Naive thymus-derived CD4-positive, alpha-beta T cell (primary cell): Measurements from ENCODE around the gene HDAC4. TPM values are rescaled to one million over a fixed set of nuclear protein-coding genes. Genes with fewer than 3 reads are reported as not detected.

ENCODE experiments used
- ATAC-seq: fragments of 150-1000 bp; cut with Tn5 transposase; 2 replicates; pipeline ENCODE4 v1.10.0; 2021; ENCODE audit warnings: mild to moderate bottlenecking, moderate library complexity
- CTCF ChIA-PET: fragments of 350-600 bp; sonication (Branson Sonifier 250); formaldehyde crosslinking; loops from one replicate; lab custom pipeline; 2021; ENCODE audit warnings: antibody characterized with exemption; lab: Charles Lee
- POLR2A ChIA-PET: fragments of 350-600 bp; sonication (Branson Sonifier 250); formaldehyde crosslinking; loops from one replicate; lab custom pipeline; 2021; ENCODE audit warnings: antibody characterized with exemption, inconsistent platforms; lab: Charles Lee
- DNase-seq, 9 donors: peaks; one replicate each; pipeline versions ENCODE4 v3.0.0 to v3.0.0-alpha.2; 2020 to 2022; ENCODE audit warnings: mixed read lengths in 1 of 9
- H3K27ac ChIP-seq: one replicate; pipeline ENCODE4 v1.7.0; 2013; ENCODE audit warnings: mild to moderate bottlenecking, low read depth, low read length, moderate library complexity
- H3K27me3 ChIP-seq, 2 donors: one replicate each; pipeline ENCODE4 v1.7.0; 2013; ENCODE audit warnings: low read length in 2 of 2, mild to moderate bottlenecking in 2 of 2, moderate library complexity in 2 of 2; ENCODE audit not compliant: control insufficient read depth in 2 of 2, insufficient read depth in 2 of 2
- H3K36me3 ChIP-seq, 3 experiments: 1 replicate in 2 of 3; 2 replicates in 1 of 3; pipeline ENCODE4 v1.7.0; 2013; ENCODE audit warnings: low read length in 3 of 3, mild to moderate bottlenecking in 3 of 3, moderate library complexity in 1 of 3; ENCODE audit not compliant: insufficient read depth in 3 of 3, control insufficient read depth in 2 of 3
- H3K4me1 ChIP-seq, 2 donors: one replicate each; pipeline ENCODE4 v1.7.0; 2013; ENCODE audit warnings: low read length in 2 of 2, mild to moderate bottlenecking in 2 of 2, moderate library complexity in 1 of 2; ENCODE audit not compliant: control insufficient read depth in 2 of 2, insufficient read depth in 2 of 2
- H3K4me3 ChIP-seq: 2 replicates; pipeline ENCODE4 v1.7.0; 2013; ENCODE audit warnings: mild to moderate bottlenecking, low read length
- H3K9me3 ChIP-seq, 3 experiments: 1 replicate in 2 of 3; 2 replicates in 1 of 3; pipeline ENCODE4 v1.7.0; 2013; ENCODE audit warnings: low read length in 3 of 3; ENCODE audit not compliant: control insufficient read depth in 2 of 3
- H3K27ac Mint-ChIP-seq, 9 donors: one replicate each; pipeline ENCODE4 v1.8.0; 2020 to 2022; ENCODE audit warnings: mixed read lengths in 9 of 9, mild to moderate bottlenecking in 8 of 9, moderate library complexity in 5 of 9, inconsistent platforms in 2 of 9
- H3K27me3 Mint-ChIP-seq, 5 donors: one replicate each; pipeline ENCODE4 v1.8.0; 2021 to 2022; ENCODE audit warnings: mixed read lengths in 5 of 5, mild to moderate bottlenecking in 1 of 5
- H3K36me3 Mint-ChIP-seq, 5 donors: one replicate each; pipeline ENCODE4 v1.8.0; 2020 to 2022; ENCODE audit warnings: mixed read lengths in 5 of 5, mild to moderate bottlenecking in 3 of 5, inconsistent platforms in 1 of 5
- H3K4me1 Mint-ChIP-seq, 7 donors: one replicate each; pipeline ENCODE4 v1.8.0; 2020 to 2022; ENCODE audit warnings: mixed read lengths in 7 of 7, mild to moderate bottlenecking in 3 of 7, inconsistent platforms in 1 of 7
- H3K4me3 Mint-ChIP-seq, 10 donors: one replicate each; pipeline ENCODE4 v1.8.0; 2020 to 2022; ENCODE audit warnings: mild to moderate bottlenecking in 10 of 10, mixed read lengths in 10 of 10, moderate library complexity in 6 of 10, inconsistent platforms in 2 of 10
- H3K9me3 Mint-ChIP-seq, 11 donors: one replicate each; pipeline ENCODE4 v1.8.0; 2020 to 2022; ENCODE audit warnings: mixed read lengths in 11 of 11, mild to moderate bottlenecking in 4 of 11, inconsistent platforms in 1 of 11, moderate library complexity in 1 of 11
- intact Hi-C, 2 donors: fragments of 100-400 bp; cut with micrococcal nuclease; formaldehyde crosslinking; loops; one replicate each; pipeline ENCODE4 v1.15.1; 2023
- polyA plus RNA-seq, 2 donors: library from polyadenylated mRNA; unstranded; fragments of 300-500 nt; fragmentation: Illumina TruSeq; gene quantifications; one replicate each; pipeline ENCODE4 v1.2.3, GENCODE V29; 2021
- total RNA-seq, 6 experiments: library from RNA in 5 of 6; stranded (reverse) in 5 of 6; gene quantifications; 1 replicate in 5 of 6; 2 replicates in 1 of 6; pipeline ENCODE4 v1.2.3 and lab custom pipeline; 2021 to 2026

HDAC4 gene
- total and polyA plus RNA-seq, 7 experiments from 2014 or later = 7.4 to 101 (median 55.3) TPM

- Mint-ChIP-seq H3K4me3 (peak overlapping the region in 9 of 10 donors; percentile 62 to 93 (median 81)), H3K27ac (peak overlapping the region; percentile 28 to 96 (median 92)), H3K36me3 (peaks cover 11 to 33% (median 12%) of the 10 kb centered on the region in 5 donors), H3K9me3 (peaks cover 5 to 17% (median 8%) of the 10 kb centered on the region in 11 donors), H3K27me3 (no peaks in the 10 kb centered on the region), H3K4me1 (peaks cover 66 to 97% (median 90%) of the 10 kb centered on the region in 7 donors)
- Histone ChIP-seq H3K36me3 (no peaks in the 10 kb centered on the region), H3K4me3 (no peak overlapping the region), H3K27ac (peak overlapping the region; percentile 68), H3K27me3 (no peaks in the 10 kb centered on the region), H3K9me3 (peaks cover 0 to 5% (median 0%) of the 10 kb centered on the region in 3 experiments), H3K4me1 (peaks cover 34 to 88% of the 10 kb centered on the region in 2 donors)
- ChIA-PET CTCF (interaction anchor here (1.4 kb wide), 1 partner anchor 9 kb away, joined by 3 read pairs; no protein-coding TSS in a partner anchor), POLR2A (interaction anchor here (2.4 kb wide), 1 partner anchor 16 kb away, joined by 11 read pairs; no protein-coding TSS in a partner anchor)
- DNase-seq (peak in 1 of 9 donors; percentile 24), ATAC-seq (no peak)
- intact Hi-C loops = loop anchor here in 1 of 2 donors (2.0 kb wide), 1 partner anchor 41 kb away; no protein-coding TSS in a partner anchor
Observed at GRCh38 chr2:239258248-239258647, 142.6 kb downstream of the HDAC4 start.

DNA sequence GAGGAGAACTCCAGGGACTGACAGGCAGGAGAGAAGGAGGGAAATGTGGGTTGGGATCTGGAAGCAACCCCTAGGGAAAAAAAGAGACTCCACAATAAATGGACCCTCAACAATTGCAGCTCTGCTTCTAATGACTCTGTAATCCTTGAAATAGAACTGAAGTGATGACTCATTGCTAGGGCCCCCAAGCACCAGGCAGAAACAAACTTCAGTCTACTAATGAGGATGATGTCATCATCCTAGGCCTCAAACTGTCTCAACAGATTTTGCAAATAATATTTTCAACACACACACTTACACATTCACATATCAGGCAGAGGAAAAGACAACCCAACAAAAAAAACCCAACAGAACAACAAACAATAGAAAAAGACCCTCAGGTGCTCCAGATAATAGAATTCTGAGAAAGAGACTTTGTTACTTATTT, 143.3 kb downstream of the HDAC4 start:
- peaks cover 11 to 38% (median 12%) of the 10 kb centered on the region in 5 donors for H3K36me3 Mint-ChIP-seq
- H3K4me1 Mint-ChIP-seq = peaks cover 71 to 100% (median 95%) of the 10 kb centered on the region in 7 donors
- intact Hi-C loops = no loop called here
- H3K27me3 Mint-ChIP-seq = peaks cover 0 to 4% (median 0%) of the 10 kb centered on the region in 5 donors
- Histone ChIP-seq H3K4me1 (peaks cover 34 to 89% of the 10 kb centered on the region in 2 donors), H3K27me3 (no peaks in the 10 kb centered on the region), H3K36me3 (no peaks in the 10 kb centered on the region), H3K27ac (no peak overlapping the region), H3K9me3 (peaks cover 0 to 5% (median 0%) of the 10 kb centered on the region in 3 experiments), H3K4me3 (no peak overlapping the region)
- H3K4me3 Mint-ChIP-seq = peak overlapping the region in 7 of 10 donors; percentile 26 to 93 (median 75)
- ChIA-PET CTCF (no interaction called here), POLR2A (interaction anchor here (0.7 to 1.1 kb wide), 2 partner anchors 10 to 1302 kb away, joined by 3 read pairs; no protein-coding TSS in a partner anchor)
- H3K27ac Mint-ChIP-seq = peak overlapping the region in 8 of 9 donors; percentile 78 to 96 (median 90)
- ATAC-seq (peak; percentile 40), DNase-seq (no peak)
- peaks cover 5 to 17% (median 8%) of the 10 kb centered on the region in 11 donors for H3K9me3 Mint-ChIP-seq

GRCh38 chr2:239256350-239256743, 144.5 kb downstream of the HDAC4 start:
- peaks cover 5 to 17% (median 8%) of the 10 kb centered on the region in 11 donors for H3K9me3 Mint-ChIP-seq
- peaks cover 0 to 4% (median 0%) of the 10 kb centered on the region in 5 donors for H3K27me3 Mint-ChIP-seq
- H3K4me1 ChIP-seq = peaks cover 34 to 83% of the 10 kb centered on the region in 2 donors
- ATAC-seq (no peak), DNase-seq (no peak)
- H3K27ac ChIP-seq = no peak overlapping the region
- H3K4me1 Mint-ChIP-seq = peaks cover 72 to 100% (median 98%) of the 10 kb centered on the region in 7 donors
- peak overlapping the region in 7 of 9 donors; percentile 26 to 85 (median 61) for H3K27ac Mint-ChIP-seq
- peaks cover 11 to 42% (median 12%) of the 10 kb centered on the region in 5 donors for H3K36me3 Mint-ChIP-seq
- peaks cover 0 to 5% (median 0%) of the 10 kb centered on the region in 3 experiments for H3K9me3 ChIP-seq
- no peaks in the 10 kb centered on the region for H3K27me3 ChIP-seq
- no peak overlapping the region for H3K4me3 ChIP-seq
- intact Hi-C loops = no loop called here
- peak overlapping the region in 5 of 10 donors; percentile 14 to 93 (median 49) for H3K4me3 Mint-ChIP-seq
- ChIA-PET POLR2A (interaction anchor here (1.0 to 1.5 kb wide), 7 partner anchors 8 to 145 kb away, joined by 3 to 5 read pairs (median 3); partner anchors contain the start of gene HDAC4), CTCF (interaction anchor here (1.3 to 1.6 kb wide), 3 partner anchors 11 to 141 kb away, joined by 3 to 7 read pairs (median 3); no protein-coding TSS in a partner anchor)
- no peaks in the 10 kb centered on the region for H3K36me3 ChIP-seq

DNA sequence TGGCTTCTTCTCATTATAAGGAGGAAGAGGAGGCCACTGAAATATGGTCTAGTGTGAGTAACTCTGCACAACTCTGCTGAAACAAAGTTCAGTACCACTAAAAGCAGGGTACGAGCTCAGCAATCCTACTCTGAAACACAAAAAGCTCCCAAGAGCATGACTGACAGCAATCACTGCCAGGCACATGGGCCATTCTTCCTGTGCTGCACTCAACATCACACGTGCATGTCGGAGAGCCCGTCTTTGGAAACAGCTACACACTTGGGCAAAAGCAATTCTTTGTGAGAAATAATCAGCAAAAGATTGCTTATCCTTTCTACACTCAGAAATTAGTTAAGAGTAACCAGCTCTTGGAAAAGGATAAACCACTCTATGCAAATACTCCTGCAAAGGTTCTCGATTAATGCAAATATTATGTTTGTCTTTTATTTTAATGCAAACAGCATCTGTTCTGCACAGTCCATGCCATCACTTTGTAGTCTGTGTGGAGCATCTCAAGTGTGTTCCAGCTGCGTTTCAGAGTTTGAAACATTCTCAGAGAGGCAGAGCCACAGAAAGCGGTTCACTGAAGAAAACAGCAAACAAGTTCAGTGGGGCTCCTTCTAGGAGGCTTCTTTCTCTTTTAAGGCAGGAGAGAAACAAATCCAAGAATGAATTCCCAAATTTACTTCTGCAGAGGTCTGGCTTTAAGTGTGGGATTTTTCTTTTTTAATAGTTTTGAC, 145.0 kb downstream of the HDAC4 start:
- Mint-ChIP-seq H3K9me3 (peaks cover 5 to 17% (median 8%) of the 10 kb centered on the region in 11 donors), H3K4me3 (peak overlapping the region in 8 of 10 donors; percentile 10 to 93 (median 37)), H3K4me1 (peaks cover 67 to 98% (median 93%) of the 10 kb centered on the region in 7 donors), H3K27me3 (peaks cover 0 to 4% (median 0%) of the 10 kb centered on the region in 5 donors), H3K27ac (peak overlapping the region in 8 of 9 donors; percentile 26 to 85 (median 75)), H3K36me3 (peaks cover 11 to 42% (median 12%) of the 10 kb centered on the region in 5 donors)
- POLR2A ChIA-PET = interaction anchor here (0.6 to 1.5 kb wide), 10 partner anchors 9 to 145 kb away, joined by 3 to 5 read pairs (median 3); partner anchors contain the start of gene HDAC4
- H3K4me3 ChIP-seq = no peak overlapping the region
- H3K9me3 ChIP-seq = peaks cover 0 to 5% (median 0%) of the 10 kb centered on the region in 3 experiments
- ATAC-seq (no peak), DNase-seq (no peak)
- H3K4me1 ChIP-seq = peaks cover 31 to 78% of the 10 kb centered on the region in 2 donors
- no peaks in the 10 kb centered on the region for H3K27me3 ChIP-seq
- CTCF ChIA-PET = interaction anchor here (1.3 to 1.6 kb wide), 3 partner anchors 11 to 142 kb away, joined by 3 to 7 read pairs (median 3); no protein-coding TSS in a partner anchor
- intact Hi-C loops = no loop called here
- no peaks in the 10 kb centered on the region for H3K36me3 ChIP-seq
- no peak overlapping the region for H3K27ac ChIP-seq

- Mint-ChIP-seq H3K9me3 (peaks cover 5 to 17% (median 8%) of the 10 kb centered on the region in 11 donors), H3K27me3 (peaks cover 0 to 4% (median 0%) of the 10 kb centered on the region in 5 donors), H3K4me1 (peaks cover 61 to 98% (median 87%) of the 10 kb centered on the region in 7 donors), H3K36me3 (peaks cover 11 to 42% (median 12%) of the 10 kb centered on the region in 5 donors), H3K4me3 (peak overlapping the region in 7 of 10 donors; percentile 3 to 93 (median 49)), H3K27ac (peak overlapping the region in 8 of 9 donors; percentile 26 to 85 (median 75))
- no peak overlapping the region for H3K27ac ChIP-seq
- H3K27me3 ChIP-seq = no peaks in the 10 kb centered on the region
- CTCF ChIA-PET = interaction anchor here (1.3 to 1.6 kb wide), 3 partner anchors 12 to 142 kb away, joined by 3 to 7 read pairs (median 3); no protein-coding TSS in a partner anchor
- DNase-seq (peak in 3 of 9 donors; percentile 41 to 45 (median 42)), ATAC-seq (no peak)
- POLR2A ChIA-PET = interaction anchor here (0.6 to 1.5 kb wide), 8 partner anchors 9 to 76 kb away, joined by 3 to 5 read pairs (median 4); no protein-coding TSS in a partner anchor
- H3K9me3 ChIP-seq = peaks cover 0 to 5% (median 0%) of the 10 kb centered on the region in 3 experiments
- intact Hi-C loops = no loop called here
- no peaks in the 10 kb centered on the region for H3K36me3 ChIP-seq
- peaks cover 26 to 72% of the 10 kb centered on the region in 2 donors for H3K4me1 ChIP-seq
- H3K4me3 ChIP-seq = no peak overlapping the region
Observed at GRCh38 chr2:239255218-239255617, 145.6 kb downstream of the HDAC4 start.
